HG02623 (cell line): ENCODE results near the gene CASP9.

Experiments
- ATAC-seq: cut with Tn5 transposase; IDR thresholded peaks from one replicate; pipeline ENCODE4 v1.9.1; 2021; ENCODE audit warnings: moderate library complexity; ENCODE audit not compliant: unreplicated experiment

The CASP9 gene

DNA sequence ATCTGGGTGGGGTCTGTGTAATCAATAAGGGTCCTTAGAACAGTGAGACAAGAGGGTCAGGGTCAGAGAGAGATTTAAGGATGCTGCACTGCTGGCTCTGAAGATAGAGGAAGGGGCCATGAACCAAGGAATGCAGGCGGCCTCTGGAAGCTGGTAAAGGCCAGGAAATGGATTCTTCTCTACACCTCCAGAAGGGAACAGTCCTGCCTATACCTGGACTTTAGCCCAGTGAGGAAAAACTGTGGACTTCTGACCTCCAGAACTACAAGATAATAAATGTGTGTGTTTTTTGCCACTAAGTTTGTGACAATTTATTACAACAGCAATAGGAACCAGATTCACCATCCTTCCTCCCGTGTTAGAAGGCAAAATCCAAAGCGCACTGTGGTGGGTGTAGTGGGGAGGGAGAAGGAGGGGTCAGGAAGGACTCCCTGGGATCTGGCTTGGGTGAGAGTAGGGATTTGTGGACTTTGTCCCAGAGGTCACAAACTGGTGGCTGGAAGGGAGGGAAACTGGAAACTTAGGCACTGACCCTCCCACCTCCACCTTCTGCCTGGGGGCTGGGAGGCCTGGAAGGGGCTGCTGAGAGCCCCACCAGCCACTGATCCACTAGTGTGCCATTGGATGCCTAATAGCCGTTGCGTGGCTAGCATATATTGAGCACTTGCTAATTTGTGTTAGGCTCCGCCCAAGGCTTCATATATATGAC is 72.8 kb downstream of the CASP9 start:
- no peak for ATAC-seq

GRCh38 chr1:15449567-15449966 is 74.4 kb downstream of the CASP9 start:
- no peak for ATAC-seq

- no peak for ATAC-seq
Observed at GRCh38 chr1:15448877-15449462, 75.0 kb downstream of the CASP9 start.

GRCh38 chr1:15446212-15446611 is 77.8 kb downstream of the CASP9 start:
- ATAC-seq, result no peak

- ATAC-seq, result no peak
Observed at GRCh38 chr1:15445390-15446122, 78.5 kb downstream of the CASP9 start.

- no peak for ATAC-seq
Observed at GRCh38 chr1:15444468-15445389, 79.3 kb downstream of the CASP9 start.

DNA sequence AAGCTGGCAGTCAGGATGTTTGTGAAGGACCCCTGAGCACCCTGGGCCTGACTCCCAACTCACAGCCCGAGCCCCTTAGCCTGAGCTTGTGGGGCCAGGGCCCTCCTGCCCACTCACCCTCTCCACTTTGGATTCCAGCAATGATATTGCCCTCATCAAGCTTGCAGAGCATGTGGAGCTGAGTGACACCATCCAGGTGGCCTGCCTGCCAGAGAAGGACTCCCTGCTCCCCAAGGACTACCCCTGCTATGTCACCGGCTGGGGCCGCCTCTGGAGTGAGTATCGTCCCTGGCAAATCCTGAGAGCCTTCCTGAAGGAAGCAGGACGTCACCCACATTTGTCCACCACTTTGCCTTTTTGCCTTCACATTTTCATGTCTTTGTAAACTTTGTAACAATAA is 80.7 kb downstream of the CASP9 start:
- ATAC-seq, result no peak

GRCh38 chr1:15442759-15443158 is 81.3 kb downstream of the CASP9 start:
- no peak for ATAC-seq

DNA sequence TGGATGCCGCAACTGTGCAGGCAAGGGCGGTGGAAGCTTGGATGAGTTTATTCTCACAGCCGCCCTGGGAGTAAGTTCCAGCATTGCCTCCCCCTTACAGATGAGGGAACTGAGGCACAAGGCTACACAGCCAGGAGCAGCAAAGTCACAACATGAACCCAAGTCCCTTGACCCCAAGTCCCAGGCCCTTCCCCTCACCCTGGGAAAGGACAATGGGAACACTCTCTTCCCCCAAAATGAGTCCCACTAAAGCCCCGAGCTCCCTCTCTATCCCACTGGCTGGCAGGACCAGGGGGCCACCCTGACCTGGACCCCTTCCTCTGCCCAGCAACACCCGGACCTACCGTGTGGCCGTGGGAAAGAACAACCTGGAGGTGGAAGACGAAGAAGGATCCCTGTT is 81.9 kb downstream of the CASP9 start:
- no peak for ATAC-seq
